HG03571 (cell line): ENCODE results near the gene HDAC2.
"Not testable (repeated sequence)": the region's sequence is repeated elsewhere in the genome, so short reads cannot be mapped to it uniquely, and the experiment has no call there.

Experiments used
- ATAC-seq: cut with Tn5 transposase; IDR thresholded peaks from one replicate; pipeline ENCODE4 v1.9.1; 2021; ENCODE audit not compliant: unreplicated experiment

Gene HDAC2

DNA sequence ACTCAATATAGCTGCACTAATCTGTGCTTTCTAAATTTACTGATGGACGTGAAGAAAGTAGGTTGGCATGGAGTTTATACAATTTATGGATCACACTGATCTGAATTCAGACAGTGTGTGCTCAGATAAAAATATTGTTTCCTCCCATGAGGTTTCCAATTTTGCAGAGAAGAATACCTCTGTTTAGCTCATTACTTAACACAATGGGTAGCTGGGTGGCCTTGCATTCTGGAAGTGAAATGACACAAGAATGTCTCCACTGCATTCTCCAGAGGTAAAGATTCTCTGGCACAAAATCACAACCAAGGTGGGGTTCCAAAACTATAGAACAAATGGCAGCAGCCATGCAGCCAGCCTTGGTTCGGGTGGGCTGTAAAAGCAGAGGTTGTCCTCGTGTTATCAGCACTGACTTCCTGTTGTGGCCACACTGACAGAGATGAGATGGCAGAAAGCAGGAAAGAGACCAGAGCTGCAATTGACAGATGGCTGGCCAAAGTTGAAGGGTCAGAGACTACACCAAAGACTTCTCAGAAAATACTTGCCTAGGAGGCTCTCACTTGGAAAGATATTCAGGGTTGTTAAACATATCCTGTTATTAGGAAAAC lies 50.2 kb downstream of the HDAC2 start:
- peak; percentile 86 for ATAC-seq

DNA sequence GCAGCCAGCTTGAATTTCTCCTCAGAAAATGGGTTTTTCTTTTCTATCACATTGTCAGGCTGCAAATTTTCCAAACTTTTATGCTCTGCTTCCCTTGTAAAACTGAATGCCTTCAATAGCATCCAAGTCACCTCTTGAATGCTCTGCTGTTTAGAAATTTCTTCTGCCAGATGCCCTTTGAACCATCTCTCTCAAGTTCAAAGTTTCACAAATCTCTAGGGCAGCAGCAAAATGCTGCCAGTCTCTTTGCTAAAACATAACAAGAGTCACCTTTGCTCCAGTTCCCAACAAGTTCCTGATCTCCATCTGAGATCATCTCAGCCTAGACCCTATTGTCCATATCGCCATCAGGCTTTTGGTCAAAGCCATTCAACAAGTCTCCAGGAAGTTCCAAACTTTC lies 60.7 kb downstream of the HDAC2 start:
- ATAC-seq, result not testable (repeated sequence)

DNA sequence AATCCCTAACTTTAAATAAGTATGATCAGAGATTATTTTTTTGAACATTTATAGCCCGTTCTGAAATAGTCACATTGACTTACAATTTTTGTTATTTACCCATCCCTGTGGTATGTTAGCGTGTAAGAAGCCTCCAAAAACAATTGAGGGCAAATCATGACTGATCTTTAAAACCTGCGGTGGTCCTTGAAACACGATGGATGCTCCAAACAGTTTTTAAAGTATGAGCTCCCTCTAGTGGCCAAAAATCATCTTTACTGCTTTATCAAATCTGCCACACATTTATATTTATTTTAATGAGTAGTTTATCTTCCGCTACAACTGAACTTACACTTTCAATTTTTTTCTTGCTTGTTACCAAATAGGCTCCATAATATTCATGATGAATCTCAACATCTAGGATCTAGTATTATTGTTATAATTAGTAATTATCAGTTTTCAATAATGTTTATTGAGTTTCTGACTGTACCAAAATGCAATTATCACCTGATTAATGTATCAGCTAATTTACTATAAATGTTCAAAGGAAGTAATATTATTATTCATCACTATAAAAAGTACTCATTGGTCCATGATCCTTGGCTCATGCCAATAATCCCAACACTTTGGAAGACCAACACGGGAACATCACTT lies 61.6 kb downstream of the HDAC2 start:
- ATAC-seq, result no peak

DNA sequence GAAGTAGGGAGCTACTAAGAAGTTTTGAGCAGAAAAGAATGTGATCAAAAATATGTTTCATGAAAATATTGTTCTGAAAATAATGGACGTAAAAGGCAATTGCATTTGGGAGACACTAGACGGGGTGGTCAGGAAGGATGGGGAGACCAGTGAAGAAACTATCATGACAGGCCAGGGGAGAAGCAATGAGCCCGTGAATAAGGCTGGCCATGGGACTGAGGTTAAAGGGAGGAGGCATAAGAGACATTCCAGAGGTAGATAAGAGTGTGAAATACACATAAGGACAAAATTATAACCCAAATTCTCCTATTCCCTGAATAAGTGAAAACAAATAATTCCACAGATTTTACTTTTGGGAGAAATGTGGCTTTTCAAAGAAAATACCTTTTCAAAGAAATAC lies 62.1 kb downstream of the HDAC2 start:
- ATAC-seq, result no peak

DNA sequence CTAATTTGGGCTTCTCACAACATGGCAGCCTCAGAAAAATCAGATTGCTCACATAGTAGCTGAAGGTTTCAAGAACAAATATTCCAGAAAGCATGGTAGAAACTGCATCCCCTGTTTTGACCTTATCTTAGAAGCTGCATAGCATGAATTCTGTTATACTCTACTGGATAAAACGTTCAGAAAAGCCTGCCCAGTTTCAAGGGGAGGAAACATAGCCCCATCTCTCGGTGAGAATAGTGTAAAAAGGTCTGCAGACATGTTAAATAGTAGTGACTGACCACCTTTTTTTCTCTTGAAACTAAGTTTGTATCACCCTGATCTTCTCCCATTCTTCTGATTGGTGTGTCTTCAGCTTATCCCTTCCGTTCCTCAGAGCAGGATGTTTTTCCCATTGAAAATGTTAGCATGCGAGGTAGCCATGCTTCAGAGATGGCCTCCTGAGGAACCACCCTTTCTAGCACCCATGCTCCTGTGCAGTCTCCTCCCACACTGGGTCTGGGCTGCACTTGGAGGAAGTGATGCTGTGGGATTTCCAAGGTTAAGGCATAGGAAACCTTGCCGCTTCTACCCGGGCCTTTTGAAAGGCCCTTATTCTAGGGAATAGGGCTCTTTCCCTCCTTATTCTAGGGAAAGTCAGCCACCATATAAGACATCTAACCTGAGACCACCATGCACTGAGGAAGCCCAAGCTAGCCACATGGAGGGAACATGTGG lies 63.7 kb downstream of the HDAC2 start:
- ATAC-seq, result no peak

DNA sequence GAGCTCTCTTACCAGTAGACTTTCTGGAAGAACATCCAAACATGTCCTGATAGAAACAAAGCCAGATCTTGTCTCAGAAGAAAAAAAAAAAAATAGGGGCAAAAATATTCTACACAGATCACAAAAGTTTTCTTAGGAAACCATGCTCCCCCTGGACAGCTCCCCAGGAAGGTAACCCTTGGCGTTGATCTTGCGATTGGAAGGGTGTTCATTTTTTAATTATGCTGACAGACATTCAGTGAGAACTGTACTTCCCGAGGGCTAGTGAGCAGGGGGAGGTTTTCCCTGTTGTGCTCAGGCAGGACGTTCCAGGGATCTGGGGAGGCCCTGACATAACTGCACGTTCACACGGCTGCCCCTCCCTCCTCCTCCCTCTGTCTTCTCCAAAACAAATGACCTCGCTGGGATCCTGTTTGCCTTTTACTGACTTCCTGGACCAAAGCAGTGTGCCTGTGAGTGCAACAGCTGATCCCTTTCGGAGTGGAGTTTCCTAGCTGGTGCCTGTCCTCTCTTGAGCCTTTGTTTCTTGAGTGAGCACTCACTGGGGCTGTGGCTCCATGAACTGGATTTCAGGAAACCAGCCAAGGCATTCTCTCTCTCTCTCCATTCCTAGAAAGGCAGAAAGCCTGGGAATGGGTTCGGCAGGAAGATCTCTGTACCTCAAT lies 67.2 kb downstream of the HDAC2 start:
- ATAC-seq, result no peak

DNA sequence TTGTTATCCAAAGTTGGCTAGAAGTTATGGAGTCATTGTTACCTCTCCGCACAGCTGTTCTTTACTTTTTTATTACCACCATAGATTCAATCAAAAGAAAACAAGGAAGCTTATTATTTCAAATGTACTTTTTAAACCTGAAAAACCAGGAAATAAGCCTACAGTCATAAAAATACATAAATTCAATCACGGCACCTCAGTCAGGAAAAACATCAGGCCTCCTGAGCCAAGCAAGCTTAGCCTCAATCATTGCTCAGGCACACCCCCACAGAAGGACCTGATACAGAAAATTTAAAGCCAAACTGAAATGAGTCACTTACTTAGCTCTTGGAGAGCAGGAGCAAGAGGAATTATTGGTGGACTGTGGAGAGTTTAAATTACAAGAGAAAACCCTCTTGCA lies 69.5 kb downstream of the HDAC2 start:
- no peak for ATAC-seq

DNA sequence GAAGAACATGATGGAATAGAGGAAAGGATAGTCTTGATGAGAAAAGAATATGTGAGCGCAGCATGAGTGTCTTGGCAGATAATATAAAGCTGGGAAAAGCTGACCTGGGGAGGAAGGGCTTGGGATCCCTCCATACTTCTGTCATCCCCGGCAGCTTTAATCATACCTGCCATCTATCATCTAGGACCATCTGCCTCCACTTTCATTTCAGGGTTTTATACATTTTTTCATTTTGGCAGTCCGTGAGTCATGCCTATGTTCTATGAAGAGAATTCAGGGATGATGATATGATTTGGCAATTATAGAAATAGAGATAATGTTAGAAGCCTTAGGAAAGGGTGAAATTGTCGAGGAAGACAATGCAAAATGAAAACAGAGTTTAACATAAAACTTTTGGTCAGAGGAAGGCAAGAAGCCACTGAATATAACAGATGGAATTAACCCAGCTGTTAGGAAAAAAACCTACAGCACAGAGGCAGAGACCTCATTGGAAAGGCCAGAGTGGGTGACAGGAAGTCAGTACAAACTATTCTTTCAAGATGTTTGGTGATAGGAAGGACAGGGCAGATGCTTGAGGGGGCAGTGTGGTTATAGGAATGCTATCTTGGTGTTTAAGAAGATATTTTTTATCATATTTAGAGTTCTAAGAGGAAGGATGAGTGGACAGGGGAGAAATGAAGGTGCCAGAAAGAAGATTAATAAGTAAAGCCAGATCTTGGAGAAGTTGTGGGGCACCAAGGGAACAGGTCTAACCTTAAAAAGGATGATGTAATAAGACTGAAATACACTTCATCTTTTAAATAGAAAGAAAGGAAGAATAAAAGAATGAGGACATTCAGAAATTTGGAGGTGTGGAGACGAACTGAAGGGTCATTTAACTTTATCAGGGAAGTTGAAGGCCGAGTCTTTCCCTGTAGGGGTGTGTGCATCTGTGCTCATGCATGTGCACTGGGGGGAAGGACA lies 76.0 kb downstream of the HDAC2 start:
- ATAC-seq, result no peak

DNA sequence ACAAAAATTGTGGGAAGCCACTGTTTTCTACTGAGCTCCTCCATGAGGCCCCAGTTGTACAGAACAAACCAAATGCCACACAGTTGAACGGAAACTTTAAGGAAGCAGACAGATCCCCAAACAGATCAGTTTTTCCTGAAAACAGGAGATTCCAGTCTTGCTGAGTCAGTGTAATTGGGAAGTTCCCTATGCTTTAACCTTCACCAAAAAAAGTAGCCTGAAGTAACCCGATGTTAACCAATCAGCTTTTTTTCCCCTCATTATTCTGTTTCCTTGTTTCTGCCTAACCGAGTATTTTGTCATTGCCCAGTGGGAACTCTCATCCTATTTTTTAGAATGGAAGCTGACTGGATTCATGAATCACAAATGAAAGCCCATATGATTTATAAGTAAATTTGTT lies 77.1 kb downstream of the HDAC2 start:
- no peak for ATAC-seq

DNA sequence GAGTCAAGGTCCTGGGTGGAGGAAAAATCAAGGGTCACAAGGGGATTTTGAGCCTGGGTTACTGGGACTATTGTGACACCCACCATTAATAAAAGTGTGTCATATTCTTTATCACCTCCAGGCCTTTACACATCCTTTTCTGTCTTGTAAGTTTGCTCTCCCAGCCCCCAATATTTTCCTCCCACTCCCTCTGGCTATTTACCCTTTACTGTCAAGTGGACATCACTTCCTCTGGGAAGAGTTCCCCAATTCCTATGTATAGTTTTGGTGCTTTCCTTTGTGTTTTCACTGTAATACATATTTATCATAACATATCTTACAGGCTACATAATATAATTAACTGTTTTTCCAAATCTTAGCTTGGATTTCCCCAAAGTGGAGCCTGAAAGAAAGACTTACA lies 77.5 kb downstream of the HDAC2 start:
- ATAC-seq, result no peak

DNA sequence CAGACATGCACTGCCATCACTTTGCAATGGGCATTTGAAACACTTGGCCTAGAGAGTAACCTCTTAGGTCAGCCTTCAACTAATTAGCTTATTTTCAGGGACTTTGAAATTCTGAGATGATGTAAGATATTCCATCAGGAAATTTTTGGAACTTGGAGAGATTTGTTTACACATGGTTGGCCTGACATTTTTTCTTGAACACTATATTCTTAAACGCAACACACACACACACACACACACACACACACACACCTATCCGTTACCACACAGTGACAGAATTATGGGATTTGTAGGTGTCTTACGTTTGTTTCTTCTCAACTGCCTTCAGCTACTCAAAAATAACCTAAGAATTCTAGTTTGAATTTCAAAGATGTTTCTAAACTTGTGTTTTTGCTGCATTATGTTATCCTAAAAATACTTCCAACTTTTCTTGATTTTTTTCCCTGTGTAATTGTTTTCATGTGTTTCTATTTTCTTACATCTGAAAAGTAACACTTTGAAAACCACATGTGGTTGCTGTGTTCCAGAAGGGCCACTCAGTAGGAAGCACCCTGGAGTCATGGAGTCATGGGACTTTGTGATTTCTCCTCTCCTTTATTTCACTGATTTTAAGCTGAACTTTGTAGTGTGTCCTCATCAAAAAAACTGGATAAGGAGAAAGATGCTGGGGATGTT lies 81.9 kb downstream of the HDAC2 start:
- ATAC-seq, result no peak

DNA sequence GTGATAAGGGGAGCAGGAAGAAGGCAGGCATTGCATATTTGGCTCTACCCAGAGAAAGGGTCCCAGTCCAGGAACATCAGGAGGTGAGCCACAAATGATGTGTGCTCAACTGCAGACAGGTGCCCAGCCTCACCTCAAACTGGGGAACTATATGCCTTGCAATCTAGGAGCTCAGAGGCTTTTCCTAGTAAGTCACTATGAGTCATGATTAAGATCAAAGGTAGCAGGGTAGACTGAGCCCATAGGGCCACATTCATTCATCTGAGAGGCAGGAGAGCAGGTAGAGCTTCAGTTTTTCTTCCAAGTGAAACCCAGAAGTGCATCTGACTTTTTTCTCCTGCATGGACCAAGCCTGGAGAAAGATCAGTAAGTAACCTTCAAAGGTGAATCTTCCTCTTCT lies 82.5 kb downstream of the HDAC2 start:
- no peak for ATAC-seq

DNA sequence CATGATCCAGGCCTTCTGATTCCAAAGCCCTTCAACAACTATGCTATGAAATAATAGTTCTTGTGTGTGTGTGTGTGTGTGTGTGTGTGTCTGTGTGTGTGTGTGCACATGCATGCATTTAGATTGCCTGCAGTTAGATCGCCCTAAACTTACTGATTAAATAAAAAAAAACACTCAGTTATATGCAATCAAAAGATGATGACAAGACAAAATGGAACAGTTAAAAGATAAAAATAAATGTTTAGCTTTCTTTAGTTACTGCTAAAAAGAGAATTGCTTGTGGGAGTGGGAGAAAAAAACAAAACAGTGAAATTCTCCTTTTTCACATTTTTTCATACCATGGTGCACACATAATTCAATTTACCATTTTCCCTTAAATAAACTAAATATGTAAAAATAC lies 84.4 kb downstream of the HDAC2 start:
- ATAC-seq, result no peak

DNA sequence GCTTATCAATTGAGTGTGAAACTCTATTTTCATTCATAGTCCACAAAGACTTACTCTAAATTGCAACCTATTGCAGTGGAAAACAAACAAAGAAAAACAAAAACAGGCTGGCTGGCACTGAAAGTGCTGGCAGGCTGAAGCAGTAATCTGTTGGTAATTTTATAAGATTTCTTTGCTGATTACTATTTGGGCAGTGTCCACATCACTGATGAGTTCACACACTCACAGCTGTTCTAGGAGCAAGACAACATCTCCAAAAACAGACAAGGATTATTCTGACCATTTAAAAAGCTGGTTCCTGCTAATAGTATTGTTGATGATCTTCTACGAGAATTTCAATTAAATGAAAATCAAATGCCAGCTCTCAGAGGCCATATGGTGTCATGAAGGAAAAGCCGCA lies 86.9 kb downstream of the HDAC2 start:
- ATAC-seq, result no peak
